Measurements from ENCODE around the gene ELF1. TPM values are rescaled to one million over a fixed set of nuclear protein-coding genes. Genes with fewer than 3 reads are reported as not detected.
A peak's percentile ranks its signal among the peaks of the same experiment; 100 is the strongest.

The ELF1 gene
- total and polyA plus RNA-seq, 2 donors (not counting 1 experiment from before 2014, with no cell fraction given) = 38.5 to 41.0 TPM

GRCh38 chr13:40993987-40994386 lies 25.1 kb downstream of the ELF1 start:
- Histone ChIP-seq H3K4me2 (ENCODE audit: extremely low read depth, insufficient read depth, low read length) (no peak overlapping the region), H3K4me1 (ENCODE audit: control insufficient read depth, extremely low read depth, insufficient read depth, low read length) (no peaks in the 10 kb centered on the region), H3K27ac (ENCODE audit: insufficient read depth, low read length) (no peak overlapping the region), H3K4me3 (replicated peaks in 1 of 4; ENCODE audit: control extremely low read depth in 1 of 4, insufficient read depth in 1 of 4, low read depth in 3 of 4, low read length in 4 of 4) (no peak overlapping the region), H4K20me1 (ENCODE audit: control insufficient read depth, extremely low read depth, insufficient read depth, low read length) (no peaks in the 10 kb centered on the region), H3K9me3 (ENCODE audit: control insufficient read depth, insufficient read depth, low read depth, low read length) (no peaks in the 10 kb centered on the region), H3K9ac (ENCODE audit: insufficient read depth, low read length) (no peak overlapping the region), H3K79me2 (ENCODE audit: control insufficient read depth, insufficient read depth, low read length) (no peaks in the 10 kb centered on the region), H3K36me3 (ENCODE audit: control insufficient read depth, insufficient read depth, low read length) (no peaks in the 10 kb centered on the region), H3K27me3 (ENCODE audit: control insufficient read depth, insufficient read depth, low read length) (no peaks in the 10 kb centered on the region), H2AFZ (ENCODE audit: low read length) (no peak overlapping the region)
- TF ChIP-seq CTCF (conservative IDR thresholded peaks at IDR 0.05 in 1 of 2, IDR thresholded peaks at IDR 0.05 in 1 of 2; ENCODE audit: low read depth in 1 of 2, low read length in 2 of 2) (no peak), EZH2 (IDR thresholded peaks at IDR 0.05; ENCODE audit: low read length, missing control alignments) (no peak)
- DNase-seq (ENCODE audit: low read depth in 2 of 2) = no peak

- TF ChIP-seq CTCF (conservative IDR thresholded peaks at IDR 0.05 in 1 of 2, IDR thresholded peaks at IDR 0.05 in 1 of 2; ENCODE audit: low read depth in 1 of 2, low read length in 2 of 2) = no peak
- TF ChIP-seq EZH2 (IDR thresholded peaks at IDR 0.05; ENCODE audit: low read length, missing control alignments) = no peak
- no peaks in the 10 kb centered on the region for H3K9me3 ChIP-seq (ENCODE audit: control insufficient read depth, insufficient read depth, low read depth, low read length)
- no peaks in the 10 kb centered on the region for H3K79me2 ChIP-seq (ENCODE audit: control insufficient read depth, insufficient read depth, low read length)
- H3K36me3 ChIP-seq (ENCODE audit: control insufficient read depth, insufficient read depth, low read length) = no peaks in the 10 kb centered on the region
- no peak overlapping the region for H3K4me2 ChIP-seq (ENCODE audit: extremely low read depth, insufficient read depth, low read length)
- no peak overlapping the region for H3K9ac ChIP-seq (ENCODE audit: insufficient read depth, low read length)
- H3K4me1 ChIP-seq (ENCODE audit: control insufficient read depth, extremely low read depth, insufficient read depth, low read length) = no peaks in the 10 kb centered on the region
- no peaks in the 10 kb centered on the region for H4K20me1 ChIP-seq (ENCODE audit: control insufficient read depth, extremely low read depth, insufficient read depth, low read length)
- no peak overlapping the region for H3K4me3 ChIP-seq (replicated peaks in 1 of 4; ENCODE audit: control extremely low read depth in 1 of 4, insufficient read depth in 1 of 4, low read depth in 3 of 4, low read length in 4 of 4)
- DNase-seq (ENCODE audit: low read depth in 2 of 2) = no peak
- no peak overlapping the region for H3K27ac ChIP-seq (ENCODE audit: insufficient read depth, low read length)
- no peak overlapping the region for H2AFZ ChIP-seq (ENCODE audit: low read length)
- no peaks in the 10 kb centered on the region for H3K27me3 ChIP-seq (ENCODE audit: control insufficient read depth, insufficient read depth, low read length)
Measured at GRCh38 chr13:40992678-40993518, 26.2 kb downstream of the ELF1 start.

- H3K79me2 ChIP-seq (ENCODE audit: control insufficient read depth, insufficient read depth, low read length) = peaks cover 9% of the 10 kb centered on the region
- no peaks in the 10 kb centered on the region for H3K27me3 ChIP-seq (ENCODE audit: control insufficient read depth, insufficient read depth, low read length)
- H3K27ac ChIP-seq (ENCODE audit: insufficient read depth, low read length) = no peak overlapping the region
- no peak overlapping the region for H2AFZ ChIP-seq (ENCODE audit: low read length)
- peaks cover 4% of the 10 kb centered on the region for H3K4me1 ChIP-seq (ENCODE audit: control insufficient read depth, extremely low read depth, insufficient read depth, low read length)
- H3K9me3 ChIP-seq (ENCODE audit: control insufficient read depth, insufficient read depth, low read depth, low read length) = no peaks in the 10 kb centered on the region
- H3K4me2 ChIP-seq (ENCODE audit: extremely low read depth, insufficient read depth, low read length) = no peak overlapping the region
- TF ChIP-seq EZH2 (IDR thresholded peaks at IDR 0.05; ENCODE audit: low read length, missing control alignments) (no peak), CTCF (conservative IDR thresholded peaks at IDR 0.05 in 1 of 2, IDR thresholded peaks at IDR 0.05 in 1 of 2; ENCODE audit: low read depth in 1 of 2, low read length in 2 of 2) (no peak)
- DNase-seq (ENCODE audit: low read depth in 2 of 2) = peak in 1 of 2 donors; percentile 38
- no peaks in the 10 kb centered on the region for H4K20me1 ChIP-seq (ENCODE audit: control insufficient read depth, extremely low read depth, insufficient read depth, low read length)
- no peak overlapping the region for H3K4me3 ChIP-seq (replicated peaks in 1 of 4; ENCODE audit: control extremely low read depth in 1 of 4, insufficient read depth in 1 of 4, low read depth in 3 of 4, low read length in 4 of 4)
- no peak overlapping the region for H3K9ac ChIP-seq (ENCODE audit: insufficient read depth, low read length)
- H3K36me3 ChIP-seq (ENCODE audit: control insufficient read depth, insufficient read depth, low read length) = no peaks in the 10 kb centered on the region
Measured at GRCh38 chr13:40987606-40988280, 31.4 kb downstream of the ELF1 start.

All from fibroblast of lung (primary cell).